ENCODE data around the gene NFATC1.

NFATC1 gene

GRCh38 chr18:79512461-79513380 is 117.0 kb downstream of the NFATC1 start:
- Histone ChIP-seq H3K36me3 (ENCODE audit: insufficient read depth, low read length) (peaks cover 56% of the 10 kb centered on the region), H2AFZ (ENCODE audit: low read length) (no peak overlapping the region), H3K79me2 (ENCODE audit: insufficient read depth, low read length) (no peaks in the 10 kb centered on the region), H3K4me2 (ENCODE audit: low read length) (no peak overlapping the region), H3K4me3 (ENCODE audit: low read depth, low read length, poor library complexity, severe bottlenecking) (no peak overlapping the region), H3K9me3 (ENCODE audit: low read length) (no peaks in the 10 kb centered on the region), H3K27ac (ENCODE audit: low read depth, low read length, poor library complexity, severe bottlenecking) (peak overlapping the region; percentile 18), H3K9me2 (ENCODE audit: low read depth, low read length) (no peaks in the 10 kb centered on the region), H3K9ac (ENCODE audit: low read length) (no peak overlapping the region), H3F3A (ENCODE audit: insufficient read depth, low read length) (peaks cover 9% of the 10 kb centered on the region), H4K20me1 (ENCODE audit: insufficient read depth, low read length) (no peaks in the 10 kb centered on the region), H3K27me3 (ENCODE audit: insufficient read depth, low read length) (no peaks in the 10 kb centered on the region), H3K4me1 (ENCODE audit: insufficient read depth, low read length, severe bottlenecking) (peaks cover 57% of the 10 kb centered on the region)
- TF ChIP-seq EZH2 (IDR thresholded peaks at IDR 0.05; ENCODE audit: borderline replicate concordance, low read length) (no peak), CTCF (IDR thresholded peaks at IDR 0.05; ENCODE audit: low read length) (no peak)

DNA sequence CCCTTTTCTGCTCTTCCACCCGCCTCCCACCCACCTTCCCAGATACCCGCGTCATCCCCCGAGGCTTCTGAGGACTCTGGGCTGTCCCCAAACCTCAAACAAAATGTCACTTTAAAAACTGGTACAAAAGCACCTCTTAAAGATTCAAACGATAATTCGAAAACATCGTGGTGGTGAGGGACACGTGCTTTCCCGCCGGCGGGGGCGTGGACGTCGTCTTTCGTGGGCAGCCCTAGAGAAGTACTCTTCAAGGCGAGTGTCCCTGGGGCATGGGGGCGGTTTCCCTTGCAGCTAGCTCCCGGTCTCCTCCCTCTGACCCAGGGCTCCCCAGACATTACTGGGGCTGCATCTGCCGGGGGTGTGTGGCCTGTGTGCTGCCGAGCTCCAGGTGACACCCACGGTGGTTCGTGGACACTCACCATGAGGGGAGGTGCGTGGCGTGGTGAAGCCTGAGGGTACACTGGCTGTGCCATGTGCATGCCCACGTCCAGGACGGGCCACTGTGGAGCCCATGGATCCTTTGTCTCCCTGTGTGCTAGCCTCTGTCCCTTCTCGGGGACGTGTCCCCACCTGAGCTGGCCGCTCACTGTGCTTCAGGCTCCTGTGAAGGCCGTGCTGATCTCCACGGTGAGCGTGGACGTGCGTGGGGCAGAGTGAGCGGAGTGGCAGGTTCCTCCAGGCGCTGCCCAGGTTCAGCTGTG is 117.8 kb downstream of the NFATC1 start:
- Histone ChIP-seq H3K27me3 (ENCODE audit: insufficient read depth, low read length) (no peaks in the 10 kb centered on the region), H3K36me3 (ENCODE audit: insufficient read depth, low read length) (peaks cover 62% of the 10 kb centered on the region), H3K4me3 (ENCODE audit: low read depth, low read length, poor library complexity, severe bottlenecking) (no peak overlapping the region), H3K27ac (ENCODE audit: low read depth, low read length, poor library complexity, severe bottlenecking) (peak overlapping the region; percentile 100), H2AFZ (ENCODE audit: low read length) (no peak overlapping the region), H3F3A (ENCODE audit: insufficient read depth, low read length) (peaks cover 9% of the 10 kb centered on the region), H3K4me1 (ENCODE audit: insufficient read depth, low read length, severe bottlenecking) (peaks cover 57% of the 10 kb centered on the region), H3K4me2 (ENCODE audit: low read length) (no peak overlapping the region), H3K9me2 (ENCODE audit: low read depth, low read length) (no peaks in the 10 kb centered on the region), H4K20me1 (ENCODE audit: insufficient read depth, low read length) (no peaks in the 10 kb centered on the region), H3K79me2 (ENCODE audit: insufficient read depth, low read length) (no peaks in the 10 kb centered on the region), H3K9me3 (ENCODE audit: low read length) (no peaks in the 10 kb centered on the region), H3K9ac (ENCODE audit: low read length) (no peak overlapping the region)
- TF ChIP-seq CTCF (IDR thresholded peaks at IDR 0.05; ENCODE audit: low read length) (no peak), EZH2 (IDR thresholded peaks at IDR 0.05; ENCODE audit: borderline replicate concordance, low read length) (no peak)

- peak overlapping the region; percentile 75 for H3K9ac ChIP-seq (ENCODE audit: low read length)
- no peak overlapping the region for H3K4me2 ChIP-seq (ENCODE audit: low read length)
- no peaks in the 10 kb centered on the region for H3K27me3 ChIP-seq (ENCODE audit: insufficient read depth, low read length)
- H3K27ac ChIP-seq (ENCODE audit: low read depth, low read length, poor library complexity, severe bottlenecking): peak overlapping the region; percentile 100
- no peaks in the 10 kb centered on the region for H3K9me2 ChIP-seq (ENCODE audit: low read depth, low read length)
- no peak overlapping the region for H2AFZ ChIP-seq (ENCODE audit: low read length)
- peaks cover 60% of the 10 kb centered on the region for H3K4me1 ChIP-seq (ENCODE audit: insufficient read depth, low read length, severe bottlenecking)
- peaks cover 54% of the 10 kb centered on the region for H3K36me3 ChIP-seq (ENCODE audit: insufficient read depth, low read length)
- H3K4me3 ChIP-seq (ENCODE audit: low read depth, low read length, poor library complexity, severe bottlenecking): no peak overlapping the region
- H3K79me2 ChIP-seq (ENCODE audit: insufficient read depth, low read length): no peaks in the 10 kb centered on the region
- no peaks in the 10 kb centered on the region for H3K9me3 ChIP-seq (ENCODE audit: low read length)
- no peaks in the 10 kb centered on the region for H4K20me1 ChIP-seq (ENCODE audit: insufficient read depth, low read length)
- no peak for TF ChIP-seq EZH2 (IDR thresholded peaks at IDR 0.05; ENCODE audit: borderline replicate concordance, low read length)
- peaks cover 9% of the 10 kb centered on the region for H3F3A ChIP-seq (ENCODE audit: insufficient read depth, low read length)
These were observed 119.6 kb downstream of the NFATC1 start for GRCh38 chr18:79515331-79515730.
